Peyer's patch (tissue), 4 donors: ENCODE results near the gene FAF2. TPM values are rescaled to one million over a fixed set of nuclear protein-coding genes. Genes with fewer than 3 reads are reported as not detected.
"Not testable (repeated sequence)": the region's sequence is repeated elsewhere in the genome, so short reads cannot be mapped to it uniquely, and the experiment has no call there.

ENCODE experiments used
- DNase-seq, 3 donors: peaks; one replicate each; pipeline ENCODE4 v3.0.0-alpha.2; 2017 to 2019
- H3K27ac ChIP-seq, 4 donors: fragments of 200-600 bp; sonication (generic); one replicate each; pipeline ENCODE4 v1.5.1; 2016 to 2019
- H3K27me3 ChIP-seq, 2 donors: fragments of 200-600 bp; sonication (generic); one replicate each; pipeline ENCODE4 v1.5.1; 2019
- H3K36me3 ChIP-seq, 3 donors: fragments of 200-600 bp; sonication (generic); one replicate each; pipeline ENCODE4 v1.5.1; 2016 to 2019
- H3K4me1 ChIP-seq, 4 donors: fragments of 200-600 bp; sonication (generic); one replicate each; pipeline ENCODE4 v1.5.1; 2016 to 2019
- H3K4me3 ChIP-seq, 4 donors: fragments of 200-600 bp; sonication (generic); 1 replicate in 3 of 4; 2 replicates in 1 of 4; pipeline ENCODE4 v1.5.1; 2016 to 2019; ENCODE audit warnings: mild to moderate bottlenecking in 1 of 4
- H3K9me3 ChIP-seq, 4 donors: fragments of 200-600 bp; sonication (generic); one replicate each; pipeline ENCODE4 v1.5.1; 2016 to 2019; ENCODE audit warnings: mild to moderate bottlenecking in 1 of 4
- POLR2A ChIP-seq, 2 donors: fragments of 450-650 bp; IDR thresholded peaks; one replicate each; pipeline ENCODE4 v1.5.1; 2017; ENCODE audit warnings: antibody characterized with exemption in 2 of 2, mild to moderate bottlenecking in 2 of 2, moderate library complexity in 2 of 2
- total RNA-seq, 4 donors: library from RNA; depleted of rRNA; stranded (reverse); fragments of >200 nt; gene quantifications; one replicate each; pipeline ENCODE4 v1.1.0, GENCODE V29; 2016
- TF ChIP-seq, protein P1 (sequence below), 6 experiments: fragments of 450-650 bp in 4 of 6; fragments of 200-600 bp in 2 of 6; sonication (generic) in 1 of 6; IDR thresholded peaks; one replicate each; pipeline ENCODE4 v1.5.1; 2017 to 2019; ENCODE audit warnings: antibody characterized with exemption in 6 of 6, mild to moderate bottlenecking in 3 of 6, moderate library complexity in 1 of 6

FAF2 gene
- total RNA-seq, 4 donors from 2014 or later, result 18.2 to 41.5 (median 32.4) TPM

DNA sequence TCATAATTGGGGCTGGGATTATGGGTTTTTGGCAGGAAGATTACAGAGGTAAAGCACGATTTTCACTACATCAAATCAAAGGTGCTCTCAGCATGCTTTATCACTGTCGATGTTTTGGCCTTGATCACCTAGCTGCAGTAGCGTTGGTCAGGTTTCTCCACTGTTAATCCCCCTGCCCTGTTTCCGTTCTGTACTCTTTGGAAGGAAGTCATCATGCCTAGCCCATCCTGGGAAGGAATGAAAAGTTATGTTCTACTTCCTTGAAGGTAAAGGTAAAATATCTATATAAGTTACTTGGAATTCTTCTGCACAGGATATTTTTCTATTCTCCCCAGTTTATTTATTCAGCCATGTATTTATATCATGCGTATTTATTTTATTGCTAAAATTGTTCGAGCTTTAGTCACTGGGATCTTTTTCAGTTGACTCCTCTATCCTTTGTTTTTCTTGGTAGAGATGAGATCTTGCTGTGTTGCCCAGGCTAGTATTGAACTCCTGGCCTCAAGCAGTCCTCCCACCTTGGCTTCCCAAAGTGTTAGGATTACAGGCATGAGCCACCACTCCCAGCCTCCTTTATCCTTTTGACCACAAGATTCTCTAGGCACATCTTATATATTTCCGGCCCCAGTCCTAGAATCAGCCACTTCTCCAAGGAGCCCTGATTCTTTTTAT, 25.3 kb downstream of the FAF2 start:
- Histone ChIP-seq H3K27me3 (no peaks in the 10 kb centered on the region), H3K4me3 (no peak overlapping the region), H3K9me3 (no peaks in the 10 kb centered on the region), H3K27ac (no peak overlapping the region), H3K36me3 (peaks cover 0 to 11% (median 0%) of the 10 kb centered on the region in 3 donors), H3K4me1 (no peaks in the 10 kb centered on the region)
- DNase-seq, result no peak
- TF ChIP-seq, protein P1, sequence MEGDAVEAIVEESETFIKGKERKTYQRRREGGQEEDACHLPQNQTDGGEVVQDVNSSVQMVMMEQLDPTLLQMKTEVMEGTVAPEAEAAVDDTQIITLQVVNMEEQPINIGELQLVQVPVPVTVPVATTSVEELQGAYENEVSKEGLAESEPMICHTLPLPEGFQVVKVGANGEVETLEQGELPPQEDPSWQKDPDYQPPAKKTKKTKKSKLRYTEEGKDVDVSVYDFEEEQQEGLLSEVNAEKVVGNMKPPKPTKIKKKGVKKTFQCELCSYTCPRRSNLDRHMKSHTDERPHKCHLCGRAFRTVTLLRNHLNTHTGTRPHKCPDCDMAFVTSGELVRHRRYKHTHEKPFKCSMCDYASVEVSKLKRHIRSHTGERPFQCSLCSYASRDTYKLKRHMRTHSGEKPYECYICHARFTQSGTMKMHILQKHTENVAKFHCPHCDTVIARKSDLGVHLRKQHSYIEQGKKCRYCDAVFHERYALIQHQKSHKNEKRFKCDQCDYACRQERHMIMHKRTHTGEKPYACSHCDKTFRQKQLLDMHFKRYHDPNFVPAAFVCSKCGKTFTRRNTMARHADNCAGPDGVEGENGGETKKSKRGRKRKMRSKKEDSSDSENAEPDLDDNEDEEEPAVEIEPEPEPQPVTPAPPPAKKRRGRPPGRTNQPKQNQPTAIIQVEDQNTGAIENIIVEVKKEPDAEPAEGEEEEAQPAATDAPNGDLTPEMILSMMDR (IDR thresholded peaks at IDR 0.05), result no peak
- no peak for TF ChIP-seq POLR2A (IDR thresholded peaks at IDR 0.05)

- H3K27me3 ChIP-seq, result no peaks in the 10 kb centered on the region
- no peak overlapping the region for H3K27ac ChIP-seq
- peaks cover 0 to 12% (median 0%) of the 10 kb centered on the region in 3 donors for H3K36me3 ChIP-seq
- no peak for DNase-seq
- no peak for TF ChIP-seq POLR2A (IDR thresholded peaks at IDR 0.05)
- TF ChIP-seq, protein P1 (IDR thresholded peaks at IDR 0.05), result no peak
- no peaks in the 10 kb centered on the region for H3K9me3 ChIP-seq
- no peaks in the 10 kb centered on the region for H3K4me1 ChIP-seq
- no peak overlapping the region for H3K4me3 ChIP-seq
These were observed 26.3 kb downstream of the FAF2 start for GRCh38 chr5:176474476-176474875.

DNA sequence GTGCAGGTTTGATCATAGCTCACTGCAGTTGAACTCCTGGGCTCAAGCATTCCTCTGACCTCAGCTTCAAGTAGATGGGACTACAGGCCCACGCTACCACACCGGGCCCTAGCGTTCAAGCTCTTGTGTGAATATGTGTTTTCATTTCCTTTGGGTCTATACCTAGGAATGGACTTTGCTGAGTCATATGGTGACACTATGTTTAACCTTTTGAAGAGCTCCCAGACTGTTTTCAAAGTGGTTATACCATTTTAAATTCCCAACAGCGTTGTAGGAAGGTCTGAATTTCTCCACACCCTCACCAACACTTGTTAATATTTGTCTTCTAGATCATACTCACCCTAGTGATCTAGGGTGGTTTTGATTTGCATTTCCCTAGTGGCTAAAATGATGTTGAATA, 33.5 kb downstream of the FAF2 start:
- H3K36me3 ChIP-seq, result peaks cover 0 to 40% (median 0%) of the 10 kb centered on the region in 3 donors
- no peak overlapping the region for H3K4me3 ChIP-seq
- DNase-seq, result no peak
- no peak for TF ChIP-seq POLR2A (IDR thresholded peaks at IDR 0.05)
- TF ChIP-seq, protein P1 (IDR thresholded peaks at IDR 0.05), result no peak
- no peaks in the 10 kb centered on the region for H3K9me3 ChIP-seq
- no peak overlapping the region for H3K27ac ChIP-seq
- no peaks in the 10 kb centered on the region for H3K4me1 ChIP-seq
- H3K27me3 ChIP-seq, result no peaks in the 10 kb centered on the region

DNA sequence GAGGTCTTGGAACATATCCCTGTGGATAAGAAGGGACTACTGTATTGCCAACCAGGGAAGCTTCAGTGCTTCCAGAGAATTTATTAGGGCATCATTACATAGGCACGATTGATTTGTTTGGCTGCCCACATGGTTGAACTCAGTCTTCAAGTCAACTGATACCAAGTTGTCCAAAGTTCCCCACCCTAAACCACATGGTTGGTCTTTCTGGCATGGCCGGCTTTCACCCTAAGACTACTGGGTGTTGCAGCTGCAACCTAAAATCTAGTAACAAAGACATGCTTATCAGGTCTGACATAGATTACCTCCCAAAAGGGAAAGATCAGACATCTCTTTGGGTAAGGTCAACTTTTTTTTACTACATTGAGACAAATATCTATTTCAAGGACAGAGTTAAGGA, 37.0 kb downstream of the FAF2 start:
- H3K4me3 ChIP-seq, result no peak overlapping the region

DNA sequence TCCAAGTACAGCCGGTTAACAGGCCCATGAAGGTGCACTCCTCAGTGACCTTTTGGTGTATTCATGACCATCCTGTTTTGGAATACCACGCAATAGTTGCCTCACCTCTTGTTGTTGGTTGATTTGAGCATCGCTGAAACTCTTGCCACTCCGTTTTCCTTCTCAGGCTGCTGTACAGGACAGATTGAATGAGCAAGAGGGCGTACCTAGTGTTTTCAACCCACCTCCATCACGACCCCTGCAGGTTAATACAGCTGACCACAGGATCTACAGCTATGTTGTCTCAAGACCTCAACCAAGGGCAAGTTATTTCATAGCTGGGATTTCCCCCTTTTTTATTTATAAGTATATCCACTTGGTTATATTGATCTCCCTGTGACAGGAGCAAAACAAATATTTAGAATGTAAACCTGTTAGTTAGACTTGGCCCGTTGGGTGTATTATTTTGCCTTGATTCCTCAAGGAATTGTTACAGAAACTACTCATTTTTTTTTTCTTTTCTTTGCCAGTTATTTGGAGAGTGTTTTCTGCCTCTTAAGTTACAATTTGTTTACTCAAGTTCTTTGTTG, 38.1 kb downstream of the FAF2 start:
- TF ChIP-seq, protein P1 (IDR thresholded peaks at IDR 0.05), result no peak
- TF ChIP-seq POLR2A (IDR thresholded peaks at IDR 0.05), result no peak
- Histone ChIP-seq H3K27me3 (no peaks in the 10 kb centered on the region), H3K4me3 (no peak overlapping the region), H3K4me1 (no peaks in the 10 kb centered on the region), H3K36me3 (peaks cover 0 to 65% (median 0%) of the 10 kb centered on the region in 3 donors), H3K9me3 (no peaks in the 10 kb centered on the region), H3K27ac (no peak overlapping the region)
- DNase-seq, result no peak

More for the DNA sequence above, 37.0 kb downstream of the FAF2 start:
- DNase-seq, result no peak
- Histone ChIP-seq H3K27me3 (no peaks in the 10 kb centered on the region), H3K9me3 (no peaks in the 10 kb centered on the region), H3K36me3 (peaks cover 0 to 67% (median 0%) of the 10 kb centered on the region in 3 donors), H3K27ac (no peak overlapping the region), H3K4me1 (no peaks in the 10 kb centered on the region)
- TF ChIP-seq POLR2A (IDR thresholded peaks at IDR 0.05), result no peak
- TF ChIP-seq, protein P1 (IDR thresholded peaks at IDR 0.05), result no peak

DNA sequence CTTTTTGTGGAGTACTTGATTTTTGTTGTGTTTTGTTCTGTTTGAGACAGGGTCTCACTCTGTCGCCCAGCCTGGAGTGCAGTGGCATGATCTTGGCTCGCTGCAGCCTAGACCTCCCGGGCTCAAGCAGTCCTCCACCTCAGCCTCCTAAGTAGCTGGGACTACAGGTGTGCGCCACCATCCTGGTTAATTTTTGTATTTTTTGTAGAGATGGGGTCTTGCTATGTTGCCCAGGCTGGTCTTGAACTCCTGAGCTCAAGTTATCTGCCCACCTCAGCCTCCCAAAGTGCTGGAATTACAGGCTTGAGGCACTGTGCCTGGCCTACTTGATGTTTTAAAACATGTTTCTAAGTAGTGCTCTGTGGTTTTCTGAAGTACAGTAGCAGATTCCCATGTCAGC, 39.0 kb downstream of the FAF2 start:
- DNase-seq, H3K9me3 ChIP-seq, H3K4me1 ChIP-seq, H3K27me3 ChIP-seq, H3K27ac ChIP-seq, H3K4me3 ChIP-seq: not testable (repeated sequence)
- peaks cover 0 to 65% (median 0%) of the 10 kb centered on the region in 3 donors for H3K36me3 ChIP-seq
